CD14-positive monocyte (primary cell): ENCODE data around the gene KIF26A. TPM values are rescaled to one million over a fixed set of nuclear protein-coding genes. Genes with fewer than 3 reads are reported as not detected.
A peak's percentile ranks its signal among the peaks of the same experiment; 100 is the strongest.

Experiments used
- DNase-seq, 3 donors: peaks; one replicate each; pipeline ENCODE4 v3.0.0-alpha.2; 2011 to 2022
- H2AFZ ChIP-seq: 2 replicates; pipeline ENCODE4 v1.6.0; 2012; ENCODE audit warnings: mild to moderate bottlenecking, low read depth, low read length, inconsistent platforms; ENCODE audit not compliant: insufficient read depth, poor library complexity, severe bottlenecking
- H3K27ac ChIP-seq, 2 donors: 1 replicate in 1 of 2; 2 replicates in 1 of 2; pipeline ENCODE4 v1.5.1; 2012 to 2013; ENCODE audit warnings: low read length in 2 of 2, control low read depth in 1 of 2, inconsistent platforms in 1 of 2, low read depth in 1 of 2, mild to moderate bottlenecking in 1 of 2
- H3K27me3 ChIP-seq, 2 donors: one replicate each; pipeline versions ENCODE4 v1.6.0 to v1.6.1; 2011 to 2013; ENCODE audit warnings: low read length in 2 of 2; ENCODE audit not compliant: control insufficient read depth in 2 of 2, insufficient read depth in 2 of 2
- H3K36me3 ChIP-seq, 2 donors: replicated peaks in 1 of 2; 1 replicate in 1 of 2; 2 replicates in 1 of 2; pipeline versions ENCODE4 v1.5.1 to v1.6.1; 2012 to 2013; ENCODE audit warnings: low read length in 2 of 2, control low read depth in 1 of 2, inconsistent platforms in 1 of 2, mild to moderate bottlenecking in 1 of 2; ENCODE audit not compliant: insufficient read depth in 2 of 2, control insufficient read depth in 1 of 2
- H3K4me1 ChIP-seq, 2 donors: 1 replicate in 1 of 2; 2 replicates in 1 of 2; pipeline versions ENCODE4 v1.5.1 to v1.6.1; 2012 to 2013; ENCODE audit warnings: low read length in 2 of 2, control low read depth in 1 of 2, inconsistent platforms in 1 of 2, mild to moderate bottlenecking in 1 of 2, moderate library complexity in 1 of 2; ENCODE audit not compliant: insufficient read depth in 2 of 2, control insufficient read depth in 1 of 2
- H3K4me2 ChIP-seq: replicated peaks from 2 replicates; pipeline ENCODE3; 2012; ENCODE audit warnings: low read length, moderate library complexity, mild to moderate bottlenecking; ENCODE audit not compliant: poor library complexity, severe bottlenecking; ENCODE audit errors: extremely low read depth
- H3K4me3 ChIP-seq, 3 experiments: fragments of 200-600 bp in 1 of 3; sonication (generic) in 1 of 3; replicated peaks in 1 of 3; 1 replicate in 2 of 3; 2 replicates in 1 of 3; pipeline ENCODE4 v1.5.1; 2011 to 2013; ENCODE audit warnings: low read length in 3 of 3, mild to moderate bottlenecking in 3 of 3, control low read depth in 2 of 3, low read depth in 2 of 3, inconsistent platforms in 1 of 3, moderate library complexity in 1 of 3
- H3K79me2 ChIP-seq: 2 replicates; pipeline ENCODE4 v1.6.0; 2012; ENCODE audit warnings: mild to moderate bottlenecking, control low read depth, inconsistent platforms, low read length, moderate library complexity; ENCODE audit not compliant: insufficient read depth
- H3K9ac ChIP-seq: 2 replicates; pipeline ENCODE4 v1.6.0; 2017; ENCODE audit warnings: low read length, mild to moderate bottlenecking; ENCODE audit not compliant: insufficient read depth, poor library complexity, severe bottlenecking
- H3K9me3 ChIP-seq, 2 donors: replicated peaks in 1 of 2; 1 replicate in 1 of 2; 2 replicates in 1 of 2; pipeline versions ENCODE4 v1.5.1 to v1.6.1; 2012 to 2013; ENCODE audit warnings: low read length in 2 of 2, control low read depth in 1 of 2; ENCODE audit not compliant: control insufficient read depth in 1 of 2, insufficient read depth in 1 of 2
- H4K20me1 ChIP-seq: 2 replicates; pipeline ENCODE4 v1.6.0; 2012; ENCODE audit warnings: mild to moderate bottlenecking, low read length, control low read depth, moderate library complexity; ENCODE audit not compliant: insufficient read depth
- H3K27ac Mint-ChIP-seq, 7 donors: one replicate each; pipeline ENCODE4 v1.8.0; 2020; ENCODE audit warnings: mild to moderate bottlenecking in 7 of 7, mixed read lengths in 7 of 7, moderate library complexity in 6 of 7, inconsistent platforms in 2 of 7
- H3K27me3 Mint-ChIP-seq, 3 donors: one replicate each; pipeline ENCODE4 v1.8.0; 2021 to 2022; ENCODE audit warnings: low read depth in 3 of 3, mild to moderate bottlenecking in 3 of 3, mixed read lengths in 3 of 3, moderate library complexity in 3 of 3, inconsistent platforms in 1 of 3
- H3K36me3 Mint-ChIP-seq, 2 donors: one replicate each; pipeline ENCODE4 v1.8.0; 2020; ENCODE audit warnings: mixed read lengths in 2 of 2, inconsistent platforms in 1 of 2, mild to moderate bottlenecking in 1 of 2
- H3K4me1 Mint-ChIP-seq: one replicate; pipeline ENCODE4 v1.8.0; 2020; ENCODE audit warnings: mild to moderate bottlenecking, mixed read lengths
- H3K4me3 Mint-ChIP-seq, 2 donors: one replicate each; pipeline ENCODE4 v1.8.0; 2020; ENCODE audit warnings: mild to moderate bottlenecking in 2 of 2, mixed read lengths in 2 of 2, moderate library complexity in 1 of 2
- H3K9me3 Mint-ChIP-seq, 7 donors: one replicate each; pipeline ENCODE4 v1.8.0; 2020 to 2022; ENCODE audit warnings: mixed read lengths in 7 of 7, mild to moderate bottlenecking in 6 of 7, moderate library complexity in 6 of 7, inconsistent platforms in 2 of 7
- WGBS: methylation state at CpG from one replicate; pipeline ENCODE4 v1.1.5; 2013; ENCODE audit warnings: missing lambda C conversion rate; ENCODE audit not compliant: insufficient coverage; 5-methylcytosine and 5-hydroxymethylcytosine counted together
- intact Hi-C, 2 donors: fragments of 100-400 bp; cut with micrococcal nuclease; formaldehyde crosslinking; loops; one replicate each; pipeline versions ENCODE4 v1.15.0 to v1.15.1; 2023
- polyA plus RNA-seq, 3 donors: library from polyadenylated mRNA; depleted of rRNA in 1 of 3; unstranded in 2 of 3; stranded (reverse) in 1 of 3; fragments of 300-500 nt in 2 of 3; fragments of >200 nt in 1 of 3; fragmentation: Illumina TruSeq in 2 of 3; gene quantifications; 1 replicate in 2 of 3; 2 replicates in 1 of 3; pipeline ENCODE4 v1.2.3, GENCODE V29; 2012 to 2021
- TF ChIP-seq, protein P1 (sequence below): fragments of 200-600 bp; IDR thresholded peaks from one replicate; pipeline ENCODE4 v1.8.0; 2022; ENCODE audit warnings: antibody characterized with exemption, mild to moderate bottlenecking

KIF26A gene
- polyA plus RNA-seq, 3 donors, result not detected

DNA sequence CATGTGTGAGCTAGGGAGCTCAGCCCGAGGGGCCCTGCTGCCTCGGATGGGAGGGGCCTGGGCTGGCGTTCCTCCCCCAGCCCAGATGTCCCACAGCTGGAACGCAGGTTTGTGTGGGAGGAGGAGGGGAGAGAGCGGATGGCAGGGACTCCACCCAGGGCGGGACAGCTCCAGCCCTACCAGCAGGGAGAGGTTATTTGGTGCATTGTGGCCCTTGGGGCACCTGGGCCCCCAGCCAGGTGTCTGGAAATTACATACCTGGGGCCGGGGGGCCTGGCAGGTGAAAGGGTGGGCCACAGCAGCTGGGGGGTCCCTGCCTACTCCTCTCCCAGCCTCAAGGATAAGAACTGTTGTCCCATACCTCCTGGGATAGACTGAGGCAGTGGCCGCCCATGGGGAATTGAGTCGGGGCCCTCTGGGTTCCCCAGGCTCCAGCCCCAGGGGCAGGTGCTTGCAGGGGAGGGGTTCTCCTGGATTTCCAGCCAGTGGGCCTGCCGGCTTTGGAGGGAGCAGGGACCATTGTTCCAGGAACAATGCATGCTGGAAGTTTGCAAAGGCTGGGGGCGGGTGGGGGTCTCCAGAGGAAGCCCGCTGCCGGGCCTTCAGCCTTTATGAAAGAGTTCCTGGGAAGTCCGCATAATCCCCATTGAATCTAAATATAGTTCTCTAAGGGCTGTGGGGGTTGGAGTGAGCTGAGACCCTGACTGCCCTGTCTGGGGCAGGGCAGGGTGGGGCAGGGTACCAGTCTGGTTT lies 1.2 kb downstream of the KIF26A start:
- no peak overlapping the region for H2AFZ ChIP-seq
- TF ChIP-seq, protein P1, sequence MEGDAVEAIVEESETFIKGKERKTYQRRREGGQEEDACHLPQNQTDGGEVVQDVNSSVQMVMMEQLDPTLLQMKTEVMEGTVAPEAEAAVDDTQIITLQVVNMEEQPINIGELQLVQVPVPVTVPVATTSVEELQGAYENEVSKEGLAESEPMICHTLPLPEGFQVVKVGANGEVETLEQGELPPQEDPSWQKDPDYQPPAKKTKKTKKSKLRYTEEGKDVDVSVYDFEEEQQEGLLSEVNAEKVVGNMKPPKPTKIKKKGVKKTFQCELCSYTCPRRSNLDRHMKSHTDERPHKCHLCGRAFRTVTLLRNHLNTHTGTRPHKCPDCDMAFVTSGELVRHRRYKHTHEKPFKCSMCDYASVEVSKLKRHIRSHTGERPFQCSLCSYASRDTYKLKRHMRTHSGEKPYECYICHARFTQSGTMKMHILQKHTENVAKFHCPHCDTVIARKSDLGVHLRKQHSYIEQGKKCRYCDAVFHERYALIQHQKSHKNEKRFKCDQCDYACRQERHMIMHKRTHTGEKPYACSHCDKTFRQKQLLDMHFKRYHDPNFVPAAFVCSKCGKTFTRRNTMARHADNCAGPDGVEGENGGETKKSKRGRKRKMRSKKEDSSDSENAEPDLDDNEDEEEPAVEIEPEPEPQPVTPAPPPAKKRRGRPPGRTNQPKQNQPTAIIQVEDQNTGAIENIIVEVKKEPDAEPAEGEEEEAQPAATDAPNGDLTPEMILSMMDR, result no peak
- no peaks in the 10 kb centered on the region for H3K79me2 ChIP-seq
- peaks cover 15 to 45% of the 10 kb centered on the region in 2 donors for H3K27me3 ChIP-seq
- DNase-seq, result no peak
- H3K36me3 ChIP-seq, result no peaks in the 10 kb centered on the region
- no peaks in the 10 kb centered on the region for H4K20me1 ChIP-seq
- peaks cover 0 to 10% of the 10 kb centered on the region in 2 donors for H3K9me3 ChIP-seq
- intact Hi-C loops, result loop anchor here in 1 of 2 donors (10.0 kb wide), 2 partner anchors 505 to 865 kb away; no protein-coding TSS in a partner anchor
- peak overlapping the region in 1 of 2 donors; percentile 62 for H3K4me3 Mint-ChIP-seq
- H3K9ac ChIP-seq, result no peak overlapping the region
- no peak overlapping the region for H3K4me2 ChIP-seq
- peaks cover 0 to 14% (median 2%) of the 10 kb centered on the region in 7 donors for H3K9me3 Mint-ChIP-seq
- H3K27ac Mint-ChIP-seq, result no peak overlapping the region
- H3K27ac ChIP-seq, result no peak overlapping the region
- WGBS, result 65% methylated on average over 12 of the region's 14 CpGs
- peaks cover 47 to 65% (median 55%) of the 10 kb centered on the region in 3 donors for H3K27me3 Mint-ChIP-seq
- no peak overlapping the region for H3K4me3 ChIP-seq
- peaks cover 11% of the 10 kb centered on the region for H3K4me1 Mint-ChIP-seq
- H3K36me3 Mint-ChIP-seq, result no peaks in the 10 kb centered on the region
- peaks cover 8 to 15% of the 10 kb centered on the region in 2 donors for H3K4me1 ChIP-seq

DNA sequence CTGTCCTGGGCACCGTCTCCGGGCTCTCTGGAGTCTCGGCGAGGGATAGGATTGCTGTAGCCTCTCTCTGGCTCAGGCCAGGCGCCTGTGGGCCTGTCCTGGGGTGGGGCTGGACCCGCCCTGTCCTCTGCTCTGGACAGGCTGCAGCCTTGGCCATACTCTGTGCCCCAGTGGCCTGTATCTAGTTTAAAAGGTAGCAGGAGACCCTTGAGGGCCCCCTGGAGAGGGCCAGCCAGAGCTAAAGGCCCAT lies 1.8 kb downstream of the KIF26A start:
- Mint-ChIP-seq H3K4me1 (peaks cover 11% of the 10 kb centered on the region), H3K27me3 (peaks cover 43 to 60% (median 51%) of the 10 kb centered on the region in 3 donors), H3K27ac (no peak overlapping the region), H3K36me3 (no peaks in the 10 kb centered on the region), H3K9me3 (peaks cover 0 to 12% (median 2%) of the 10 kb centered on the region in 7 donors), H3K4me3 (no peak overlapping the region)
- intact Hi-C loops, result no loop called here
- peaks cover 8 to 15% of the 10 kb centered on the region in 2 donors for H3K4me1 ChIP-seq
- no peak overlapping the region for H3K4me3 ChIP-seq
- no peaks in the 10 kb centered on the region for H3K36me3 ChIP-seq
- TF ChIP-seq, protein P1, result no peak
- no peak overlapping the region for H3K9ac ChIP-seq
- no peak for DNase-seq
- no peaks in the 10 kb centered on the region for H3K79me2 ChIP-seq
- no peak overlapping the region for H3K27ac ChIP-seq
- no peak overlapping the region for H3K4me2 ChIP-seq
- H2AFZ ChIP-seq, result no peak overlapping the region
- 96% methylated on average over 2 of the region's 6 CpGs for WGBS
- no peaks in the 10 kb centered on the region for H4K20me1 ChIP-seq
- H3K27me3 ChIP-seq, result peaks cover 15 to 40% of the 10 kb centered on the region in 2 donors
- peaks cover 0 to 10% of the 10 kb centered on the region in 2 donors for H3K9me3 ChIP-seq
